ENCODE results near the gene JUNB. TPM values are rescaled to one million over a fixed set of nuclear protein-coding genes. Genes with fewer than 3 reads are reported as not detected.

The JUNB gene
- total and polyA plus RNA-seq, 2 of the 8 experiments (the other 6 are each of a cell fraction or from before 2014, with no cell fraction given), result 7.4 to 10.0 TPM

DNA sequence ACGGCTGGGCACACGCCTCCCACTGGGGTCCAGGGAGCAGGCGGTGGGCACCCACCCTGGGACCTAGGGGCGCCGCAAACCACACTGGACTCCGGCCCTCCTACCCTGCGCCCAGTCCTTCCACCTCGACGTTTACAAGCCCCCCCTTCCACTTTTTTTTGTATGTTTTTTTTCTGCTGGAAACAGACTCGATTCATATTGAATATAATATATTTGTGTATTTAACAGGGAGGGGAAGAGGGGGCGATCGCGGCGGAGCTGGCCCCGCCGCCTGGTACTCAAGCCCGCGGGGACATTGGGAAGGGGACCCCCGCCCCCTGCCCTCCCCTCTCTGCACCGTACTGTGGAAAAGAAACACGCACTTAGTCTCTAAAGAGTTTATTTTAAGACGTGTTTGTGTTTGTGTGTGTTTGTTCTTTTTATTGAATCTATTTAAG, 1.6 kb downstream of the JUNB start:
- DNase-seq (ENCODE audit: low read depth in 1 of 2, low spot score in 2 of 2) (no peak), FAIRE-seq (no peak)
- Histone ChIP-seq H3K9me3 (ENCODE audit: insufficient read depth in 2 of 2, low read depth in 1 of 2, low read length in 1 of 2) (no peaks in the 10 kb centered on the region), H2BK20ac (ENCODE audit: low read length) (no peak overlapping the region), H3K27ac (ENCODE audit: low read depth, low read length) (no peak overlapping the region), H3K4ac (replicated peaks; ENCODE audit: insufficient read length, low read depth, low read length) (peak overlapping the region; percentile 92), H3K4me1 (replicated peaks in 1 of 4; ENCODE audit: control insufficient read depth in 3 of 4, insufficient read depth in 4 of 4, low read length in 3 of 4) (peaks cover 9 to 40% (median 26%) of the 10 kb centered on the region in 4 experiments), H4K5ac (ENCODE audit: insufficient read length, low read depth, low read length) (no peak overlapping the region), H3K9ac (replicated peaks in 1 of 4; ENCODE audit: extremely low read depth in 1 of 4, low read depth in 3 of 4, low read length in 3 of 4) (peak overlapping the region in 3 of 4 experiments; percentile 45 to 63 (median 61); a peak in 5 of 7 replicates), H3K23ac (ENCODE audit: insufficient read length) (no peak overlapping the region), H3K36me3 (ENCODE audit: control insufficient read depth in 2 of 4, insufficient read depth in 4 of 4, low read length in 3 of 4) (no peaks in the 10 kb centered on the region; a peak in 1 of 8 replicates), H3K18ac (ENCODE audit: extremely low read depth, low read length) (peak overlapping the region; percentile 95; the same call in 1 of the 2 replicates), H2BK5ac (ENCODE audit: low read depth, low read length) (peak overlapping the region; percentile 78; the same call in 1 of the 2 replicates), H4K91ac (replicated peaks; ENCODE audit: insufficient read length, low read length) (peak overlapping the region; percentile 87), H2BK120ac (replicated peaks; ENCODE audit: low read depth, low read length) (no peak overlapping the region), H3K27me3 (replicated peaks in 1 of 4; ENCODE audit: control insufficient read depth in 3 of 4, extremely low read depth in 1 of 4, insufficient read depth in 3 of 4, low read length in 3 of 4) (peaks cover 0 to 18% (median 13%) of the 10 kb centered on the region in 4 experiments; a peak in 5 of 7 replicates), H3K79me1 (ENCODE audit: low read depth, low read length) (no peaks in the 10 kb centered on the region), H3K14ac (ENCODE audit: insufficient read length) (no peak overlapping the region), H3K4me2 (ENCODE audit: insufficient read depth in 1 of 2, low read depth in 2 of 2, low read length in 2 of 2) (peak overlapping the region; percentile 74 to 97), H2AK5ac (ENCODE audit: low read depth, low read length) (no peak overlapping the region), H3K4me3 (ENCODE audit: extremely low read depth in 1 of 4, insufficient read depth in 2 of 4, low read depth in 3 of 4, low read length in 4 of 4) (peak overlapping the region; percentile 46 to 71 (median 54)), H3K79me2 (ENCODE audit: control insufficient read depth in 1 of 2, insufficient read depth in 2 of 2, low read length in 2 of 2) (no peaks in the 10 kb centered on the region), H3K56ac (replicated peaks; ENCODE audit: insufficient read length, low read depth, low read length) (peak overlapping the region; percentile 65), H4K20me1 (replicated peaks in 1 of 2; ENCODE audit: control insufficient read depth in 1 of 2, insufficient read depth in 2 of 2, low read length in 2 of 2) (no peaks in the 10 kb centered on the region), H2BK12ac (ENCODE audit: low read depth, low read length) (0 out of 2 replicates have a peak overlapping the region, but pooled peaks have one; percentile 68), H2BK15ac (ENCODE audit: low read length) (0 out of 2 replicates have a peak overlapping the region, but pooled peaks have one; percentile 61), H4K8ac (ENCODE audit: extremely low read depth, insufficient read depth, low read length) (peak overlapping the region; percentile 87), H2AFZ (ENCODE audit: low read length) (no peak overlapping the region), H3K23me2 (ENCODE audit: low read depth, low read length) (peaks cover 29% of the 10 kb centered on the region)
- POLR2A ChIA-PET (ENCODE audit: partially characterized antibody), result interaction anchor here (0.7 to 15.2 kb wide), 24 partner anchors 7 to 359 kb away, joined by 3 to 317 read pairs (median 4); partner anchors contain the start of genes GET3, HOOK2, PRDX2 and RTBDN
- TF ChIP-seq GTF2F1 (IDR thresholded peaks at IDR 0.05; ENCODE audit: borderline replicate concordance, low read depth, low read length) (no peak), SIX5 (IDR thresholded peaks at IDR 0.05; ENCODE audit: low read depth, low read length) (no peak), POLR2A (IDR thresholded peaks at IDR 0.05; ENCODE audit: control extremely low read depth in 1 of 2, low read depth in 2 of 2, low read length in 2 of 2) (peak in 1 of 2 experiments; percentile 71; a peak in 1 of 3 replicates)
- TF ChIP-seq, protein P1, sequence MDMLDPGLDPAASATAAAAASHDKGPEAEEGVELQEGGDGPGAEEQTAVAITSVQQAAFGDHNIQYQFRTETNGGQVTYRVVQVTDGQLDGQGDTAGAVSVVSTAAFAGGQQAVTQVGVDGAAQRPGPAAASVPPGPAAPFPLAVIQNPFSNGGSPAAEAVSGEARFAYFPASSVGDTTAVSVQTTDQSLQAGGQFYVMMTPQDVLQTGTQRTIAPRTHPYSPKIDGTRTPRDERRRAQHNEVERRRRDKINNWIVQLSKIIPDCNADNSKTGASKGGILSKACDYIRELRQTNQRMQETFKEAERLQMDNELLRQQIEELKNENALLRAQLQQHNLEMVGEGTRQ (IDR thresholded peaks at IDR 0.05; ENCODE audit: low read length), result no peak
- WGBS, 2 experiments (ENCODE audit: extremely low coverage in 1 of 2, insufficient coverage in 1 of 2, insufficient read length in 1 of 2, insufficient replicate concordance in 2 of 2, low coverage in 1 of 2, low lambda C conversion rate in 2 of 2, missing lambda C conversion rate in 1 of 2), result 8% methylated on average over 22 of the region's 22 CpGs; no CpG with 5 or more reads in 1 of the 2 experiments
- CTCF ChIA-PET (ENCODE audit: partially characterized antibody), result interaction anchor here (1.3 to 17.9 kb wide), 4 partner anchors 13 to 123 kb away, joined by 3 to 288 read pairs (median 146); a partner anchor contains a TSS
